CD4-positive, alpha-beta T cell treated with Interleukin-4 for 4 hours (primary cell): ENCODE data around the gene STIMATE.

Experiments used
- DNase-seq: peaks from one replicate; pipeline ENCODE4 v3.0.0-alpha.2; 2020

The STIMATE gene

GRCh38 chr3:52839268-52839575 lies 58.1 kb downstream of the STIMATE start:
- DNase-seq, result no peak

- peak; percentile 11 for DNase-seq
Observed at GRCh38 chr3:52838561-52839267, 58.6 kb downstream of the STIMATE start.

GRCh38 chr3:52836986-52837385 lies 60.4 kb downstream of the STIMATE start:
- no peak for DNase-seq

GRCh38 chr3:52836471-52836845 lies 60.9 kb downstream of the STIMATE start:
- DNase-seq, result no peak

- DNase-seq, result no peak
Observed at GRCh38 chr3:52835766-52836470, 61.4 kb downstream of the STIMATE start.

GRCh38 chr3:52834871-52835501 lies 62.4 kb downstream of the STIMATE start, which contains the start of gene MUSTN1:
Gene MUSTN1, minus strand, starts transcription at chr3:52835019. Its CDS starts 71 bp downstream, at chr3:52834948.
- no peak for DNase-seq

GRCh38 chr3:52833202-52833601 lies 64.1 kb downstream of the STIMATE start:
- no peak for DNase-seq

GRCh38 chr3:52831500-52832301 lies 65.6 kb downstream of the STIMATE start:
- DNase-seq, result no peak

GRCh38 chr3:52830535-52831258 lies 66.7 kb downstream of the STIMATE start, which contains the start of gene ITIH4:
Gene ITIH4, minus strand, starts transcription at chr3:52830672. Its CDS starts 30 bp downstream, at chr3:52830642.
- no peak for DNase-seq

- no peak for DNase-seq
Observed at GRCh38 chr3:52829906-52830463, 67.4 kb downstream of the STIMATE start.

GRCh38 chr3:52829482-52829881 lies 67.9 kb downstream of the STIMATE start:
- no peak for DNase-seq

GRCh38 chr3:52827866-52828376 lies 69.4 kb downstream of the STIMATE start:
- no peak for DNase-seq

- DNase-seq, result no peak
Observed at GRCh38 chr3:52827441-52827840, 69.9 kb downstream of the STIMATE start.

GRCh38 chr3:52824037-52824436 lies 73.3 kb downstream of the STIMATE start:
- DNase-seq, result no peak

- DNase-seq, result no peak
Observed at GRCh38 chr3:52822363-52822762, 75.0 kb downstream of the STIMATE start.

GRCh38 chr3:52820736-52821135 lies 76.6 kb downstream of the STIMATE start:
- no peak for DNase-seq

GRCh38 chr3:52819936-52820335 lies 77.4 kb downstream of the STIMATE start:
- no peak for DNase-seq

- DNase-seq, result no peak
Observed at GRCh38 chr3:52817860-52818259, 79.5 kb downstream of the STIMATE start.

GRCh38 chr3:52817221-52817620 lies 80.1 kb downstream of the STIMATE start:
- DNase-seq, result no peak

- no peak for DNase-seq
Observed at GRCh38 chr3:52816654-52817053, 80.7 kb downstream of the STIMATE start.

- DNase-seq, result no peak
Observed at GRCh38 chr3:52816199-52816598, 81.1 kb downstream of the STIMATE start.

- no peak for DNase-seq
Observed at GRCh38 chr3:52813810-52814209, 83.5 kb downstream of the STIMATE start.
